Type B pancreatic cell (in vitro differentiated cells): ENCODE measurements around the gene CRY2. TPM values are rescaled to one million over a fixed set of nuclear protein-coding genes. Genes with fewer than 3 reads are reported as not detected.

Source experiments
- DNase-seq: peaks from one replicate; pipeline ENCODE4 v3.0.0; 2021; ENCODE audit warnings: mixed read lengths; ENCODE audit not compliant: unreplicated experiment; ENCODE audit errors: extremely low spot score
- H3K27ac Mint-ChIP-seq: 2 replicates; pipeline ENCODE4 v1.8.0; 2021; ENCODE audit warnings: mild to moderate bottlenecking, mixed read lengths
- H3K27me3 Mint-ChIP-seq: 2 replicates; pipeline ENCODE4 v1.8.0; 2021; ENCODE audit warnings: mixed read lengths
- H3K36me3 Mint-ChIP-seq: 2 replicates; pipeline ENCODE4 v1.8.0; 2021; ENCODE audit warnings: mixed read lengths
- H3K4me1 Mint-ChIP-seq: one replicate; pipeline ENCODE4 v1.8.0; 2021; ENCODE audit warnings: mixed read lengths; ENCODE audit not compliant: unreplicated experiment
- H3K4me3 Mint-ChIP-seq: 2 replicates; pipeline ENCODE4 v1.8.0; 2021; ENCODE audit warnings: mild to moderate bottlenecking, mixed read lengths
- H3K9me3 Mint-ChIP-seq: 2 replicates; pipeline ENCODE4 v1.8.0; 2021; ENCODE audit warnings: mixed read lengths
- total RNA-seq: library from RNA; stranded (reverse); gene quantifications from 2 replicates; pipeline ENCODE4 v1.2.1, GENCODE V29; 2021; ENCODE audit warnings: low replicate concordance
- TF ChIP-seq, protein P1 (sequence below): fragments of 200-600 bp; sonication (generic); conservative IDR thresholded peaks from 2 replicates; pipeline ENCODE4 v1.5.0; 2021; ENCODE audit warnings: antibody characterized with exemption, mild to moderate bottlenecking

The CRY2 gene
- total RNA-seq, 1 donor from 2014 or later, result 27.7 TPM

DNA sequence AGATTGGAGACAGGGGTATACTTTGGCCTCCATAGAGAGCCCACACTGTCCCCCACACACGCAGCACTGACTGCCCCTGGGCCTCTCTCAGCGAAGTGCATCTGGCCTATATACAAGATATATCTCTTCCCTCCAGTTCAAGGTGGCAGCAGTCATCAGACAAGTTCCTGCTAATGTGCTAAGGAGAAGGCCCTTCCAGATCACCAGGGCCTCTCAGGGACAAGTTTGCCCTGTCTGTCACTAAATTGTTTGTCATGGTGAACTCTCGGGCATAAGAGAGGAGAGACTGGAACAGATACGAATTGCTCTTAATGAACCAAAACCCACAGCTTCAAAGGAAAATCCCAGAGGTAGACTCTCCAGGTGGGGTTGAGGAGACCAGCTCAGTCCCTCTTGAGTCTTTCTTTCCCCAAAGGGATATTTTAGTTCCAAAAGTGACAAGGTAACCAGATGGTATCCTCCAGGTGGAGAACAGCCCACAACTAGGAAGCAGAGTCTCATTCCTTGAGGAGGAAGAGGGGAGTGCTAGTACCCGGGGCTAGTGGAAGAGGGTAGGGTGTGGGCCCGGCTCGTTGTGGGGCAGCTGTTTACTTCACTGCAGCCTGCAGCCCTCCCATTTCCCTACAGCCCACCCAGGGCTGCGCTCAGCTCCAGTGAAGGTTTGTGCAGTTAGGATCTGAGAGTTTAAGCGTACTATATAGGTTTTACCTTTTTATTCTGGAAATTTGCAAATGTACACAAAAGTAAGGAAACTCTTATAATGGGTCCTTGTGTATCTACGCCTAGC is 44.6 kb upstream of the CRY2 start:
- Mint-ChIP-seq H3K9me3 (no peaks in the 10 kb centered on the region), H3K4me3 (peak overlapping the region; percentile 80), H3K36me3 (peaks cover 3% of the 10 kb centered on the region), H3K4me1 (peaks cover 13% of the 10 kb centered on the region), H3K27me3 (peaks cover 23% of the 10 kb centered on the region), H3K27ac (peak overlapping the region; percentile 94)
- TF ChIP-seq, protein P1, sequence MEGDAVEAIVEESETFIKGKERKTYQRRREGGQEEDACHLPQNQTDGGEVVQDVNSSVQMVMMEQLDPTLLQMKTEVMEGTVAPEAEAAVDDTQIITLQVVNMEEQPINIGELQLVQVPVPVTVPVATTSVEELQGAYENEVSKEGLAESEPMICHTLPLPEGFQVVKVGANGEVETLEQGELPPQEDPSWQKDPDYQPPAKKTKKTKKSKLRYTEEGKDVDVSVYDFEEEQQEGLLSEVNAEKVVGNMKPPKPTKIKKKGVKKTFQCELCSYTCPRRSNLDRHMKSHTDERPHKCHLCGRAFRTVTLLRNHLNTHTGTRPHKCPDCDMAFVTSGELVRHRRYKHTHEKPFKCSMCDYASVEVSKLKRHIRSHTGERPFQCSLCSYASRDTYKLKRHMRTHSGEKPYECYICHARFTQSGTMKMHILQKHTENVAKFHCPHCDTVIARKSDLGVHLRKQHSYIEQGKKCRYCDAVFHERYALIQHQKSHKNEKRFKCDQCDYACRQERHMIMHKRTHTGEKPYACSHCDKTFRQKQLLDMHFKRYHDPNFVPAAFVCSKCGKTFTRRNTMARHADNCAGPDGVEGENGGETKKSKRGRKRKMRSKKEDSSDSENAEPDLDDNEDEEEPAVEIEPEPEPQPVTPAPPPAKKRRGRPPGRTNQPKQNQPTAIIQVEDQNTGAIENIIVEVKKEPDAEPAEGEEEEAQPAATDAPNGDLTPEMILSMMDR, result no peak
- DNase-seq, result no peak

- peak overlapping the region; percentile 96 for H3K4me3 Mint-ChIP-seq
- TF ChIP-seq, protein P1, result no peak
- H3K27me3 Mint-ChIP-seq, result peaks cover 23% of the 10 kb centered on the region
- peaks cover 16% of the 10 kb centered on the region for H3K4me1 Mint-ChIP-seq
- peak; percentile 82 for DNase-seq
- no peaks in the 10 kb centered on the region for H3K9me3 Mint-ChIP-seq
- peaks cover 4% of the 10 kb centered on the region for H3K36me3 Mint-ChIP-seq
- H3K27ac Mint-ChIP-seq, result peak overlapping the region; percentile 96
These were observed 43.1 kb upstream of the CRY2 start for GRCh38 chr11:45803971-45804760.

DNA sequence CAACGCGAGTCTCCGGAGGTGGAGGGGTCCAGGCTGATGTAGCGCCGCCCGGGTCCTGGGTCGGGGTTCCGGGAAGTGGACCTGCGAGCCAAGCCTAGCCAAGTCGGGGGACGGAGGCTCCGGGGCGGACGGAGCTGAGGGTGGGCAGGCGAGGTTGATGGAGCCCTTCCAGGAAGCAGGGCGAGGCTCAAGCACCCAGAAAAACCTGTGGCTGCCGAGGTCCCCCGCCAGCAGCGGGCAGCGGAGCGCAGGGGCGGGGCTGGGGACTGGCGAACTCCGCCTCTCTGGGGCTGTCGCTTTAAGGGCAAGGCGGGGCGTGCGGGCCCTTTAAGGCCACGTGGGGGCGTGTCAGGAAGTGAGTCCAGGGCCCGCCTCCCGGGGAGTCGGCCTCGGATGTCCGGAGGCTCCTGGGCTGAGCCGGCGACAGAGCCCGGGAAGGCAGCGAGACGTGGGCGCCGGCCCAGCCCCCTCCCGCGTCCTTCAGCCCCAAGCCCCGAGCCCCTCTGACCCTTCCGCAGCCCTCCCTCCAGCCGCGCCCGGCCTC is 42.4 kb upstream of the CRY2 start, which contains the start of gene SLC35C1:
SLC35C1 (plus strand) TSS at position 389 of the 544 bp plus-strand sequence. CDS start 653 bp downstream, outside the sequence.
- Mint-ChIP-seq H3K36me3 (peaks cover 7% of the 10 kb centered on the region), H3K27me3 (peaks cover 23% of the 10 kb centered on the region), H3K4me3 (peak within 1 kb of the TSS; percentile 96), H3K9me3 (no peaks in the 10 kb centered on the region), H3K27ac (peak within 1 kb of the TSS; percentile 96), H3K4me1 (peaks cover 19% of the 10 kb centered on the region)
- peak; percentile 96 for DNase-seq
- TF ChIP-seq, protein P1, result no peak

- H3K4me1 Mint-ChIP-seq, result peaks cover 19% of the 10 kb centered on the region
These were observed 41.8 kb upstream of the CRY2 start for GRCh38 chr11:45805305-45806071.

More at GRCh38 chr11:45805305-45806071, 41.8 kb upstream of the CRY2 start:
- Mint-ChIP-seq H3K27me3 (peaks cover 23% of the 10 kb centered on the region), H3K4me3 (peak overlapping the region; percentile 96), H3K27ac (peak overlapping the region; percentile 96), H3K36me3 (peaks cover 7% of the 10 kb centered on the region), H3K9me3 (no peaks in the 10 kb centered on the region)
- TF ChIP-seq, protein P1, result no peak
- DNase-seq, result no peak
